Calu3 (cell line): ENCODE measurements around the gene EXD1. TPM values are rescaled to one million over a fixed set of nuclear protein-coding genes. Genes with fewer than 3 reads are reported as not detected.

Experiments used
- BruUV-seq: library from RNA; stranded (reverse); fragments of 400-500 nt; replicated peaks from 2 replicates; lab custom pipeline; 2021; lab: Mats Ljungman, UMichigan
- CTCF ChIA-PET: fragments of 300-600 bp; sonication (Branson Sonifier 250); formaldehyde crosslinking; loops from one replicate; lab custom pipeline; 2022; ENCODE audit warnings: antibody characterized with exemption; lab: Charles Lee
- DNase-seq: peaks from one replicate; pipeline ENCODE4 v3.0.0; 2022
- H3K27ac Mint-ChIP-seq: one replicate; pipeline ENCODE4 v1.8.0; 2022; ENCODE audit warnings: mixed read lengths; ENCODE audit not compliant: unreplicated experiment
- H3K27me3 Mint-ChIP-seq: one replicate; pipeline ENCODE4 v1.8.0; 2022; ENCODE audit warnings: mixed read lengths; ENCODE audit not compliant: unreplicated experiment
- H3K36me3 Mint-ChIP-seq: one replicate; pipeline ENCODE4 v1.8.0; 2022; ENCODE audit warnings: mild to moderate bottlenecking, moderate library complexity, mixed read lengths; ENCODE audit not compliant: insufficient read depth, unreplicated experiment
- H3K4me1 Mint-ChIP-seq: one replicate; pipeline ENCODE4 v1.8.0; 2022; ENCODE audit warnings: mild to moderate bottlenecking, low read depth, mixed read lengths; ENCODE audit not compliant: unreplicated experiment
- H3K4me3 Mint-ChIP-seq: one replicate; pipeline ENCODE4 v1.8.0; 2022; ENCODE audit warnings: mild to moderate bottlenecking, low read depth, moderate library complexity, mixed read lengths; ENCODE audit not compliant: unreplicated experiment
- H3K9me3 Mint-ChIP-seq: one replicate; pipeline ENCODE4 v1.8.0; 2022; ENCODE audit warnings: low read depth, mixed read lengths; ENCODE audit not compliant: unreplicated experiment
- intact Hi-C: fragments of 100-400 bp; cut with micrococcal nuclease; formaldehyde crosslinking; loops from one replicate; pipeline ENCODE4 v1.10.0; 2022; ENCODE audit not compliant: unreplicated experiment
- total RNA-seq: library from RNA; stranded (reverse); gene quantifications from 2 replicates; pipeline ENCODE4 v1.2.3, GENCODE V29; 2022
- TF ChIP-seq, protein P1 (sequence below): fragments of 200-600 bp; IDR thresholded peaks from one replicate; pipeline ENCODE4 v1.8.0; 2022; ENCODE audit warnings: antibody characterized with exemption; ENCODE audit not compliant: unreplicated experiment

Gene EXD1
- total RNA-seq, 1 experiment from 2014 or later = not detected

DNA sequence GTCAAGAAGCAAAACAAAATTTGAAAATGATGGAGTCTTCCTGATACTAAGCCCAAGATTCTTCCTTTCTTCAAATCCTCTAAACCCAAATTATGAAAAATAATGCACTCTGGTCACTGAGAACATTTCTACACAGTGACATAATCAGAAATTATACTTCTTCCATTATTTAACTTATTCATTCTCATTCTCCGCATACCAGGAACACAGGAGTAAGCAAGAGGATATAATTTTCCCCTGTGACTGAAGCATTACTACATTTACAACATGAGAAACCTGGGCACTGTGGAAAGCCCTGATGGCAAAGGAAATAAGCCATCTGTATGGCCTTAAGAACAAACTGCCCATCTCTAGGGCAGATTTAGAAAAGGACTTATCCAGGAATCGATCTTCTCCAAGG is 47.0 kb downstream of the EXD1 start:
- H3K4me3 Mint-ChIP-seq = no peak overlapping the region
- DNase-seq = no peak
- BruUV-seq = no TSS peak
- H3K4me1 Mint-ChIP-seq = no peaks in the 10 kb centered on the region
- H3K9me3 Mint-ChIP-seq = no peaks in the 10 kb centered on the region
- H3K27me3 Mint-ChIP-seq = no peaks in the 10 kb centered on the region
- no peaks in the 10 kb centered on the region for H3K36me3 Mint-ChIP-seq
- TF ChIP-seq, protein P1, sequence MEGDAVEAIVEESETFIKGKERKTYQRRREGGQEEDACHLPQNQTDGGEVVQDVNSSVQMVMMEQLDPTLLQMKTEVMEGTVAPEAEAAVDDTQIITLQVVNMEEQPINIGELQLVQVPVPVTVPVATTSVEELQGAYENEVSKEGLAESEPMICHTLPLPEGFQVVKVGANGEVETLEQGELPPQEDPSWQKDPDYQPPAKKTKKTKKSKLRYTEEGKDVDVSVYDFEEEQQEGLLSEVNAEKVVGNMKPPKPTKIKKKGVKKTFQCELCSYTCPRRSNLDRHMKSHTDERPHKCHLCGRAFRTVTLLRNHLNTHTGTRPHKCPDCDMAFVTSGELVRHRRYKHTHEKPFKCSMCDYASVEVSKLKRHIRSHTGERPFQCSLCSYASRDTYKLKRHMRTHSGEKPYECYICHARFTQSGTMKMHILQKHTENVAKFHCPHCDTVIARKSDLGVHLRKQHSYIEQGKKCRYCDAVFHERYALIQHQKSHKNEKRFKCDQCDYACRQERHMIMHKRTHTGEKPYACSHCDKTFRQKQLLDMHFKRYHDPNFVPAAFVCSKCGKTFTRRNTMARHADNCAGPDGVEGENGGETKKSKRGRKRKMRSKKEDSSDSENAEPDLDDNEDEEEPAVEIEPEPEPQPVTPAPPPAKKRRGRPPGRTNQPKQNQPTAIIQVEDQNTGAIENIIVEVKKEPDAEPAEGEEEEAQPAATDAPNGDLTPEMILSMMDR = no peak
- intact Hi-C loops = loop anchor here (10.0 kb wide), 3 partner anchors 69 to 239 kb away; partner anchors contain the start of gene INO80
- H3K27ac Mint-ChIP-seq = no peak overlapping the region
- CTCF ChIA-PET = no interaction called here

DNA sequence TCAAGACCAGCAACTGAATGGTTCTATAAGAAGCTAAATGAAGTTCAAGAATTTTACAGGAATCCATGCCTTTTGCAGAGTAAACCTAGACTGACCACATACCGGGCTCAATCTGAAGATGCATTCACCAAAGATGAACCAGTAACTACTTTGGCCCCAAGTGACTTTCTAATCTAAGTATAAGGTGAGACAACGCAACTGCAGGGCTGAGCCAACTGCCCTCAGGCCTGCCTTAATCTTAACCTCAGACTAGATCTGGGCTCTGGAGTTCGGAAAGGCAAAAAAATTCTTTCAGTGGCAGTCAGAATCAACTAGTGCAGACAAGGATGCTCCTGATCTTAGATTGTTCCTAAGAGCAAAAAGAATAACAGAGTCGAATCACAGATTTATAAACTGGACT is 48.3 kb downstream of the EXD1 start:
- no peaks in the 10 kb centered on the region for H3K4me1 Mint-ChIP-seq
- TF ChIP-seq, protein P1 = no peak
- no peaks in the 10 kb centered on the region for H3K27me3 Mint-ChIP-seq
- intact Hi-C loops = loop anchor here (10.0 kb wide), 3 partner anchors 67 to 237 kb away; partner anchors contain the start of gene INO80
- no peak for DNase-seq
- H3K4me3 Mint-ChIP-seq = no peak overlapping the region
- no peaks in the 10 kb centered on the region for H3K36me3 Mint-ChIP-seq
- H3K9me3 Mint-ChIP-seq = no peaks in the 10 kb centered on the region
- H3K27ac Mint-ChIP-seq = no peak overlapping the region
- BruUV-seq = no TSS peak
- CTCF ChIA-PET = no interaction called here

DNA sequence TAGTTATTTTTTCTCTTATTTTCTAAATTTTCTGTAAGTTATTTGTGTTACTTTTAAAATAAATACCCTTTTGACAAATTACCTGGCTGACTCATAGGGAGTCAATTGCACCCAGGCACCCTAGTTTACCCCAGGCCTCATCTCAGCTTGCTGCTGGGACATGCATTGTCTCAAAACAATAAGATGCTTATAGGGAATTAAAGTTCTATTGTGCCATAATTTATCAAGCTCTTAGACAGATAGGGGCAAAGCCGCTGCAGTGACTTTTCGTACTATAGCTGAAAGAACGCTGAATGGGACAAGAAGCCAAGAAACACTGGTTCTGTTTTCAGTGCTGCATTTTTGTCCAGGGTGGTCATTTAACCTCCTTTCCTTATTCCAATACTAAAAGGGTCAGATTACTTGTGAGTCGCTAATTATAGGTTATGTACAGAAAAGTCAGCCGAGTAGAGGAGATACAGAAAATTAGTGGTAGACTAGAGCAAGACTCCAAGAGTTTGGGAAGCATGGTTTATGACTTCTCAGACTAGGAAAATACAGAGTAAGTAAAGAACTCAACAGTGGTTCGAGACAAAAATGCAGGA is 50.3 kb downstream of the EXD1 start:
- CTCF ChIA-PET = no interaction called here
- TF ChIP-seq, protein P1 = no peak
- Mint-ChIP-seq H3K9me3 (no peaks in the 10 kb centered on the region), H3K27me3 (no peaks in the 10 kb centered on the region), H3K4me3 (no peak overlapping the region), H3K36me3 (no peaks in the 10 kb centered on the region), H3K4me1 (no peaks in the 10 kb centered on the region), H3K27ac (no peak overlapping the region)
- intact Hi-C loops = loop anchor here (10.0 kb wide), 3 partner anchors 65 to 235 kb away; partner anchors contain the start of gene INO80
- DNase-seq = no peak
- no TSS peak for BruUV-seq

DNA sequence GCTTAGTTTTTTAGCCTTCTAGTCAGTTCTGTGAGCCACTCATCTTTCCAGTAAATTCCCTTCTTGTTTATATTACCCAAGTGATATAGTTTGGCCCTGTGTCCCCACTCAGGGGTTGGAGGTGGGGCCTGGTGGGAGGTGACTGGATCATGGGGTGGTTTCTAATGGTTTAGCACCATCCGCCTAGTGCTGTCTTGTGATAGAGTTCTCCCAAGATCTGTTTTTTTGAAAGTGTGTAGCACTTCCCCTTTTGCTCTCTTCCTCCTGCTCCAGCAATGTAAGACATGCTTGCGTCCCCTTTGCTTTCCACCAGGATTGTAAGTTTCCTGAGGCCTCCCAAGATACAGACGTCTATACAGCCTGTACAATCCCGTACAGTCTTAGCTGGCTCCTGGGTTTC is 60.8 kb downstream of the EXD1 start:
- CTCF ChIA-PET = no interaction called here
- Mint-ChIP-seq H3K4me3 (no peak overlapping the region), H3K27me3 (no peaks in the 10 kb centered on the region), H3K36me3 (no peaks in the 10 kb centered on the region), H3K27ac (no peak overlapping the region), H3K9me3 (no peaks in the 10 kb centered on the region), H3K4me1 (no peaks in the 10 kb centered on the region)
- BruUV-seq = no TSS peak
- intact Hi-C loops = no loop called here
- TF ChIP-seq, protein P1 = no peak
- no peak for DNase-seq
